Endothelial cell (in vitro differentiated cells): ENCODE measurements around the gene FGF1. TPM values are rescaled to one million over a fixed set of nuclear protein-coding genes. Genes with fewer than 3 reads are reported as not detected.

Experiments used
- DNase-seq: peaks from one replicate; pipeline ENCODE4 v3.0.0; 2021; ENCODE audit warnings: low spot score
- H3K27ac Mint-ChIP-seq: one replicate; pipeline ENCODE4 v1.8.0; 2021; ENCODE audit warnings: mixed read lengths, inconsistent platforms; ENCODE audit not compliant: unreplicated experiment
- H3K27me3 Mint-ChIP-seq: one replicate; pipeline ENCODE4 v1.8.0; 2021; ENCODE audit warnings: mild to moderate bottlenecking, moderate library complexity, mixed read lengths, inconsistent platforms; ENCODE audit not compliant: unreplicated experiment
- H3K36me3 Mint-ChIP-seq: one replicate; pipeline ENCODE4 v1.8.0; 2021; ENCODE audit warnings: mild to moderate bottlenecking, low read depth, mixed read lengths, inconsistent platforms; ENCODE audit not compliant: unreplicated experiment
- H3K4me1 Mint-ChIP-seq: one replicate; pipeline ENCODE4 v1.8.0; 2021; ENCODE audit warnings: mild to moderate bottlenecking, mixed read lengths, inconsistent platforms; ENCODE audit not compliant: unreplicated experiment
- H3K4me3 Mint-ChIP-seq: one replicate; pipeline ENCODE4 v1.8.0; 2021; ENCODE audit warnings: mild to moderate bottlenecking, mixed read lengths, inconsistent platforms; ENCODE audit not compliant: unreplicated experiment
- H3K9me3 Mint-ChIP-seq: one replicate; pipeline ENCODE4 v1.8.0; 2021; ENCODE audit warnings: mixed read lengths, inconsistent platforms; ENCODE audit not compliant: unreplicated experiment
- CTCF ChIP-seq: fragments of 200-600 bp; sonication (generic); IDR thresholded peaks from one replicate; pipeline ENCODE4 v1.5.0; 2021; ENCODE audit warnings: antibody characterized with exemption; ENCODE audit not compliant: unreplicated experiment
- long read RNA-seq: library from polyadenylated mRNA; unstranded; transcript quantifications from one replicate; pipeline ENCODE4 v2.0.0, GENCODE V29; 2020; ENCODE audit not compliant: unreplicated experiment
- total RNA-seq: library from RNA; stranded (reverse); fragmentation: NEBNext Ultra II Directional; extraction: Animal tissue kit (Norgen Biotek cat#: 25700); gene quantifications from one replicate; pipeline ENCODE4 v1.2.1, GENCODE V29; 2021; ENCODE audit not compliant: unreplicated experiment

FGF1 gene
- 0.13 TPM for total RNA-seq
- long read RNA-seq, result 0 reads

- no peak for TF ChIP-seq CTCF
- no peak within 1 kb of the TSS for H3K4me3 Mint-ChIP-seq
Measured at GRCh38 chr5:142685418-142686209, at the start of gene FGF1. FGF1 (minus strand) TSS chr5:142686090; CDS start chr5:142614127, 71,963 bp downstream.

GRCh38 chr5:142727735-142728047, 41.8 kb upstream of the FGF1 start:
- no peak for TF ChIP-seq CTCF

More at GRCh38 chr5:142685418-142686209, at the start of gene FGF1:
- Mint-ChIP-seq H3K27me3 (no peaks in the 10 kb centered on the region), H3K36me3 (no peaks in the 10 kb centered on the region), H3K27ac (no peak within 1 kb of the TSS), H3K4me1 (peaks cover 8% of the 10 kb centered on the region), H3K9me3 (no peaks in the 10 kb centered on the region)
- no peak for DNase-seq

GRCh38 chr5:142726188-142726731, 40.4 kb upstream of the FGF1 start:
- no peak for DNase-seq
- Mint-ChIP-seq H3K36me3 (no peaks in the 10 kb centered on the region), H3K4me1 (no peaks in the 10 kb centered on the region), H3K4me3 (no peak overlapping the region), H3K27me3 (peaks cover 3% of the 10 kb centered on the region), H3K27ac (no peak overlapping the region), H3K9me3 (no peaks in the 10 kb centered on the region)
- TF ChIP-seq CTCF, result no peak

More at GRCh38 chr5:142727735-142728047, 41.8 kb upstream of the FGF1 start:
- H3K27me3 Mint-ChIP-seq, result peaks cover 3% of the 10 kb centered on the region
- no peak overlapping the region for H3K4me3 Mint-ChIP-seq
- no peaks in the 10 kb centered on the region for H3K9me3 Mint-ChIP-seq
- H3K4me1 Mint-ChIP-seq, result peaks cover 2% of the 10 kb centered on the region
- H3K27ac Mint-ChIP-seq, result no peak overlapping the region
- H3K36me3 Mint-ChIP-seq, result no peaks in the 10 kb centered on the region
- DNase-seq, result no peak

- no peak for TF ChIP-seq CTCF
- no peak overlapping the region for H3K27ac Mint-ChIP-seq
- no peaks in the 10 kb centered on the region for H3K9me3 Mint-ChIP-seq
- H3K4me3 Mint-ChIP-seq, result no peak overlapping the region
- no peak for DNase-seq
- no peaks in the 10 kb centered on the region for H3K36me3 Mint-ChIP-seq
- H3K4me1 Mint-ChIP-seq, result no peaks in the 10 kb centered on the region
- peaks cover 3% of the 10 kb centered on the region for H3K27me3 Mint-ChIP-seq
Measured at GRCh38 chr5:142725231-142726187, 39.6 kb upstream of the FGF1 start.
